ENCODE data around the gene FUT3. TPM values are rescaled to one million over a fixed set of nuclear protein-coding genes. Genes with fewer than 3 reads are reported as not detected.

Gene FUT3
- total and polyA plus RNA-seq, 2 of the 8 experiments (the other 6 are each of a cell fraction or from before 2014, with no cell fraction given) = 0.15 to 0.63 TPM

- TF ChIP-seq CHD7 (IDR thresholded peaks at IDR 0.05; ENCODE audit: insufficient replicate concordance, low read length) (no peak), ATF2 (IDR thresholded peaks at IDR 0.05; ENCODE audit: low read length) (no peak), PHF8 (conservative IDR thresholded peaks at IDR 0.05; ENCODE audit: low read depth, low read length) (no peak), TEAD4 (IDR thresholded peaks at IDR 0.05; ENCODE audit: low read depth, low read length) (no peak), EZH2 (IDR thresholded peaks at IDR 0.05; ENCODE audit: low read depth, low read length, severe bottlenecking) (no peak), HDAC6 (IDR thresholded peaks at IDR 0.05; ENCODE audit: low read depth, low read length) (no peak), CREB1 (IDR thresholded peaks at IDR 0.05) (no peak), NRF1 (IDR thresholded peaks at IDR 0.05; ENCODE audit: low read depth, low read length) (no peak), SP2 (IDR thresholded peaks at IDR 0.05; ENCODE audit: low read length) (no peak), GABPA (IDR thresholded peaks at IDR 0.05; ENCODE audit: borderline replicate concordance, insufficient read depth, low read length) (no peak)
Measured at GRCh38 chr19:5870986-5871394, 19.7 kb upstream of the FUT3 start (continued).

Measured in H1 (cell line).